ENCODE data around the gene ARHGEF4.

The ARHGEF4 gene

DNA sequence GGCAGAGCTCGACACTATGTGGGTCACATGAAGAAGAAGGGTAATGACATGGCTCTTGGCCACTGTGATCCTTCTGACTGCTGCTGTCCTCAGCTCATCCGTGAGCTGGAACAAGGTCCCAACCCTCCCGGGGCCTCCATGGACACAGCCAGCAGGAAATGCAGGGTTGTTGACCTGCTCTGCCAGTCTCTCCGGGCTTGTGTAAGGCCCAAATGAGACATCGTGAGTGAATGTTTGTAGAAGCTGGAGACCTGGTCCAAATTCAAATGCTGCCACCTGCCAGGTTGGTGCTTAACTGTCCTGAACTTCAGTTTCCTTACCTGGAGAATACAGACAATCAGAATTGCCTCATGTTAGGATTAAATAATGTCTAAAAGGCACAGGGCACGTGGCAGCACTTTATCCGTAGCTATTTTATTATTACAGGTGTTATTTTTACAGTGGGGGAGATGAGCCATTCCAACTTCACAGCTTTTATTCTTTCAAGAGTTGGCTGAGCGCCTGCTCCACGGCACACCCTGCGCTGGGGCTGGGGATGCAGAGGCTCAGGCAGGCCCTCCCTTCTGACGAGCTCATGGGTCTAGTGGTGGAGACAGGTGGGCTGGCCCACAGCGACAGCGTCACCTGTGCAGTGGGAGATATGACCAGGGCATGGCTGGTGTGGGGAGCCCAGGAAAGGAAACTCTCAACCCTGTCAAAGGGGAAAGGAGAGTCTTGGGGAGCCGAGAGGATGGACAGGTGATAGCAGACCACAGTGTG is 15.1 kb downstream of the ARHGEF4 start:
- no peak for DNase-seq

DNA sequence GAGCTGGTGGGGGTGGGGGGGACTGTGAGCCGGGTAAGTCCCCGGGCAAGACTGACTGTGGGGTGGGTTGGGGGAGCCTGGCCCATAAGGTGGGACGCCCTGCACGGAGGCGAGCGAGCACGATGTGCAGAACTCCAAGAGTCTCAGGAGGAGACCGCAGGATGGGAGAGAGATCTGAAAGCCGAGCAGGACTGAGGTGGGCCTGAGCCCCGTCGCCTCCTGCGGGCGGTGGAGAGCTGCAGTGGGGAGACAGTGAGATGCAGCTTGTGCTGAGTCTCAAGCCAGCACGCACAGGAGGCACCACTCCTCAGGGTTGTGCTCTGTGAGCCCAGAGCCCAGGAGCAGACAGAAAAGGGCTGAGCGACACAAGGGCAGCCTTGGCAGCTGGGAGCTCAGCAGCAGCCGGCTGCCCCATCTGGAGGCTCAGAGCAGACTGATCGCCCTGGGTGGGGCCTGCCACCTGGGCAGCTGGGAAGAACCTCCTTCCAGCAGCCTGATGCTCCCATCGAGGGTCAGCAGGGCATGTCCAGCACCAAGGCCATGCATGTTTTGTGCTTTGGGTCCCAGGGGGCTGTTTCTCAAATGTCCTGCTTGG is 15.9 kb downstream of the ARHGEF4 start:
- no peak for DNase-seq

DNA sequence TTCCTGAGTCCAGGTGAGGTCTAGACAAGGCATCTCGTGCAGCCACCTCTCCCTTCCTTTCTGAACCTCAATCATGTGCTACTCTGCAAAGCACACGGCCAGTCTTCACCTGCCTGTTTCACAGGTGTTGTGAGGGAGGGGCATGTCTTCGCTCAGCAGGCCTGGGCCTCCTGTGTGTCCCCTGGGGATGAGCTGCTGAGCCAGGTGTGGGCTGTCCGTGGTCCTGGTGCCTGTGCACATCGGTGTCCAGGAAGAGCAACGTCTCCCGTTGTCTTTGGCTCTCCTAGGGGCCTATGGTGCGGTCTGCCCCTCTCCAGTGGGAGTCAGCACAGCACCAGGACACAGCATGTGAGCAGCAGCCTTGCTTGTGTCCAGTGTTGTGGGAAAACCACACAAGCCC is 16.7 kb downstream of the ARHGEF4 start:
- DNase-seq = no peak

DNA sequence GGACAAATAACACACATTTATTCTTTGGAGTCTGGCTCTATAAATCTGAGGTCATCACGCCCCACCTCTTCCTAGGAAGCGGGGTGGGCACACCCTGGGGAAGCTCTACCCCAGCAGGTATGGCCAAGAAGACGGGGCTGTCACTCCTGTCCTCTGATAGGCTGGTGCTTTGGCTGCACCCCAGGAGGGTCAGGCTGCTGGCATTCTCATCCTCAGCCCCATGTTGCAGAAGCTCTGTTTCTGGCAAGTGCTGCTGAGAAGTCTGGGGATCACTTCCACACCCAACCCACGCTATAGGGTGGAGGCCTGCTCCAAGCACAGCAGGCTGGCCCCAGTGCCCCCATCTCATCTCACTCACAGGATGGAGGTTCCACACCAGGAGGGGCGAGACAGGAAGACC is 17.6 kb downstream of the ARHGEF4 start:
- DNase-seq = no peak

DNA sequence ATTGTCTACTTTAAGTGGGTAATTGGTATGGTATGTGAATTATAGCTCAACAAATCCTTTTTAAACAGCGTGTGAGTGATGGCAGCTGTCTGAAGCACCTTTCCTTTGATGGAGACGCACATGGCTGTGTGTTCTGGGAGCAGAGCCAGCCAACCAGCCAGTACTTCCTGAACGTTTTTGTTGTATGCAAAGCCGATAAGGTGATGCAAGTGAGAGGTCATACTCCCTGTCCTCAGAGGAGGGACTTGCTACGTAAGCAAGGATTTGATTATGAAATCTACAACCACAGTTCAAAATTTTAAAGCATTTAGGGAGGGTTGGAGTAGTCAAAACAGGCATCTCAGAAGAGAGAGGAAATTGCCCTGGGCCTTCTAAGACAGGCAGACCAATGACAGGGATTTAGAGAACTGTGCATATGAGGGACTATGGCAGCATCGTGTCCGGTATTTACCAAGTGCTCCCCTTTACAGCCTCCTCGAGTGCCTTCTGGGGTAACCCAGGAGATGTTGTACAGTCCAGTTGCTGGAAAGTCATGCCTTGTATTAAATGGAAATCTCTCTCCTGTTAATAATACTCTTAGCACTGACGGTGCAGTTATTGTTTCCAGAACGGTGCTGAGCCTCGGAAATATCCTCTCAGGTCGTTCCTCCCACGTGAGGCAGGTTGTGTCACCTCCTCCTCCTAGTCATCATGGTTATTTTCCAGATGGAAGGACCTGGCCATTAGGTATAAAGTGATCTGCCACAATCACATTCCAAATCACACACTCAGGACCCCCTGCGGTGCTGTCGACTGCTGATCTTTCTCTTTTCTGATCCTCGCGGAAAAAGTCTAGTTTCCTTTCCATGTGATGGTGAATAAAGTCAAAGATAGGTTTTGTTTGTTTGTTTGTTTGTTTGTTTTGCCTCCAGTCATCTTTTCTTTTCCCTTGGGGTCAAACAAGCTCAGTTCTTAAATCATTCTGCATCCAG is 28.4 kb downstream of the ARHGEF4 start:
- DNase-seq = no peak

DNA sequence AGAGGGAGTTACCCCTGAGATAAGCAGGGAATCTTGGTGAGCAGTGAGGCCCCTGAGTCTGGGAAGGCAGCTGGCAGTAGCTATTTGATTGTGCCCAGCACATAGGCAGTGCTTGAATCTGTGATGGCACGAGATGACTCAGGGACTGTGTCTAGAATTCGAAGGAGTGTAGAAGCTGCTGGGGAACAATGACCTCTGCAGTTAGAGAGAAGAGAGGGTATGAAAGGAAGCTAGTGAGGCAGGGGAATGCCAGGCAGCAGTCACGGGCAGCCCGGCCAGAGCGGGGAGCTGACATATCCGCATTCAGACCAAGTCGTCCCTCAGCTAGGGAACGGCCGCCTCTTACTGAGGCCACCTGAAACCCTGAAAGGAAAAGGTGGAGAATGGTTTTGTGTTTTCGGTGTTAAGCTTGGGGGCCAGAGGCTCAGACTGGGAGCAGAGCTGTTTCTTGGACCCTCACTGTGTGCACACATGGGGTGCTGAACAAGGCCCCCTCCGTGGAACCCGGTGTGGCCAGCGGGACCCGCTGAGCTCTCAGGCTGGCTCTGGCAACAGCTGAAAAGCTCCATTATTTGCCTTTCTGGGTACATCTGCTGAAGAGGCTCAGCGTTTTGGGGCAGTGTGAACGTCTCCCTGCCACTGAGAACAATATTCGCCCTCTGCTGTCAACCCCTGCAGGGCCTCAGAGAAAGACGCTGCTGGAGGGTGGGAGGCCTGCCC is 32.9 kb downstream of the ARHGEF4 start:
- no peak for DNase-seq

DNA sequence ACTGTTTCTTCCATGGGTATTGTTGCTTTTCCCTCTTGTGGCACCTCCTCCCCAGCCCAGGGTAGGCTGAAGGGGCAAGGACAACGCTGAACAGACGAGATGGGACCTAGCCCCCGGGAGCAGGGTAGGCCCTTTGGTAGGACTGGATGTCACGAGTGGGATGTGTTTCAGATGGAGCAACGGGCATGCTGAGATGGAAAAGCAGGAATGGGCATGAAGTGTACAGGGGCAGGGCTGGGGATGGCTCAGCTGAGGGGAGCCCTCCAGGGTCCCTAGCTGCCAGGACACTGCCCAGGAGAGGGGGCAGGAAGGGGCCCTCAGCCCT is 33.4 kb downstream of the ARHGEF4 start:
- no peak for DNase-seq

DNA sequence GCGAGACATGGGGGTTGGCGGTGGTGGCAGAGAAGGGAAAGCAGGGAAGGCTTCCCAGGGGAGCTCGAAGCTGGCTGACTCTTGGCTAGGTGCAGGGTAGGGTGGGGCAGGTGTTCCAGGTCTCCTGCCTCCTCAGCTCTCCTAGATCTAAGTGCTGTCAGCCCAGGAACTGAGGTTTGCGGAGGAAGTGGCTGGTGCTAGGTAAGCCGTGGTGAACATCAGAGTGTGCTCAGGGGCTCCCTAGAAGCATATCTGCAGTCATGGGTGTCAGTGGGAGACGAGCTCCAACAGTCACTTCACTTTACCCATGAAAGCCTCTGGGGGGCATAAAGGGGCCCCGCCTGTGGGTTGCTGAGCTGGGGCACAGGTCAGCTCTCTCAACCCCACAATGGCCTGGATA is 34.1 kb downstream of the ARHGEF4 start:
- no peak for DNase-seq

DNA sequence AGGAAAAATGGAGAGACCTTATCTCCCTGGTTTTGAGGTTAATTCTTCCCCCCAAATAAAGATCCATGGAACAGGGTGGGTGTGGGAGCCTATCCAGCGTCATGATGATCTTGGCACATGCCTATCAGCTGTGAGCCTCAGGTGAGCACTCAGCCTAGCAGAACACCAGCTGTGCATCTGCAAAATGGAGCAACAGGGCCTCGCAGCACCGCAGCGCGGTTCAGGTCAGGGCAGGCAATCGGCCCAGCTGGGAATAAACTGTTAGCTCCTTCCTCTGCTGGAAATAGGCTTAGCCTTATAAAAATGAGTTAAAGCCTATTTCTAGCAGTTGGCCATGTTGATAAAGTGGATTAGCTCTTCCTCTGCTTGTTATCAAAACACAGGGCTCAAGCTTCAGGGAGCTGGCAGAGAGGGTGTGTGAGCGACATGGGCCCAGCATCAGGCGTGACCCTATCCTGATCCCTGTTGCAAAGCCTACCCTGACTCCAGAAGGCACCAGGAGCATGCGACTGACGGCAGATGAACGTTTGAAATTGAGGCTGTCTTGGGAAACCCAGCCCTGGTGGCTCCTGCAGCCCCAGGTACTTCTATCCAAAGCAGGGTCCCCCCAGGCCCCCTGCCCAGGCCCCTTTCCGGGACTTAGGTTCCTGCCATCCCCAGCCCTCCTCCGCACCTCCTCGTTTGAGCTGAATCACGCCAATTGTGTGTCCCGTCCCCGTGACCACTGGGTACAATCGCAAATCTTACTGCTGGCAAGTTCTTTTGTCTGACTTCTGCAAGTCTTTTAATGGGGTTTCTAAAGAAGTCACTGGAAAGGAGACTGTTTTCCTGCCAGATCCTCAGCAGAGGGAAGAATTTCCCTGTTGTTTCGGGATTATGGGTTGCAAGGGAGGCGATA is 35.4 kb downstream of the ARHGEF4 start:
- DNase-seq = no peak

DNA sequence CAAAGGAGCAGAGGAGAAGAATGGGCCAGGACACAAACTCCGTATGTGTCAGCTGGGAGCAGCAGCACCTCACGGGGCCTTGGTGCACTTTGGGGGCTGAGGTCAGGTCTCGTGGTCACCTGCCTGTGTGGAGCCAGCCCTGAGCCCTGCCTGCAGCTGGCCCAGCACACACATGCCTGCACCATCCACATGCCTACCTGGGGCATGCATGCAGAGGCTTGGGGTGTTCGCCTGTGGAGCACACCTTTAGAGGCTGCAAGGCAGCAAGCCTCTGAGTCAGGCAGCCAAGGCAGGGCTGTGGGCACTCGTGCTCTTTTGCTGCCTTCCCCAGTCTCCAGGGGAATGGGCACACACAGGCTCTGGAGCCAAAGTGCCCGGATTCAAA is 36.0 kb downstream of the ARHGEF4 start:
- DNase-seq = no peak

DNA sequence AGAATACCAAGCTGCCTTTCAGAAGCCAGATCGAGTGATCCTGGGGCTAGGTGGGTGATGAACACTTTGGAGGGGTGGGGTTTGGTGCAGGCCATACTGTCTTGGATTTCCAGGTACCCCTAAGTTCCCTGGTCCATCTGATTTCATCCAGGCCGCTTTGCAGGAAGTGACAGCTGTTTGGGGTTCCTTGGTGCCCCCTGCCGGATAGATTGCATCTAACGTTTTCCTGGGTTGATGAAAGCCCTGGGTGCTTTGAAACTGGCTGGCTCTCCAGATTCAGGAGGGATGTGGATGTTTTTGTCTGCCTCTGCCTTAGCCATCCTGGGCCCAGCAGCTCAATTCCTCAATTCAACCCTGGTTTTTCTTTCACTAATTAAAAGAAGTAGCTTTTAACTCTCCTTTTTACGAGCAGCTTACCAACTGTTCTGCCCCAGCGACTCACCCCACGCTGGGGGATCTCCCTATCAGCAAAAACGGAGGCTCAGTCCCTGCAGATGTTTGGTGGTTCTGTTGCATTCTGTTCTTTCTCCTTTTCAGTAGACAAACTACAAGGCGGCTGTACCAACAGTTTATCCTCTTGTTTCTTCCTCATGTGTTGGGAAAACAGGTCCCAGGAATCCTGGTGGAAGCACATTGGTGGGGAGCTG is 37.1 kb downstream of the ARHGEF4 start:
- DNase-seq = peak; percentile 58 to 66

DNA sequence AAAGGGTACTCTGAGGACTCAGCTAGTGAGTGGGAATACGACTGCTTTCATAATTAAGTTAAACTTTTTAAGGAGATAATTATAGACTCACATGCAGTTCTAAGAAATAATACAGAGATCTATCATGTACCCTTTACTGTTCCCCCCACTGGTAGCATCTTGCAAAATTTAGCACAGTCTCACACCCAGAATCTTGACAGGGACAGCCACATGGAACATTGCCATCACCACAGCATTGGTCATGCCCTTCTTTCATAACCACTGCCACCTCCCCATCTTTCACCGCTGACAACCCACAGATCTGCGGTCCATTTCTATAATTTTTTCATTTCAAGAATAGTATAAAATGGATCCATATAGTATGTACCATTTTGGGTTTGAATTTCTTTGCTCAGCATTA is 37.8 kb downstream of the ARHGEF4 start:
- no peak for DNase-seq

DNA sequence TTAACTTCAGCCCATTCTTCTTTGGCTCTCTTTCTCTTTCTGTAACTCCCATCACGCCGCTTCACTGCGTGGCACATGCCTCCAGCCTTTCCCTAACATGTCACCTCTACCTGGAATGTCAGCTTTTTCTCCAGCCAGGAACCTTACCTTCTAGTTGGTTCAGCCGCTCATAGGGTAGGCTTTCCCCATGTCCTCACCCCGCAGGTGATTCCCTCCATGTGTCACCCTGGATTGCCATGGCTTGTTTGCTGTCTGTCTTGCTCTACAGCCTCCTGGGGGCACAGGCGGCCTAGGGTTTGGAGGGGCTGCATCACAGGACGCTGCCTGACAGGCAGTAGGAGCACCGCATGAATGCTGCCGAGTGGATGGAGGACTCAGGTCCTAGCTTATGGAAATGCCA is 39.2 kb downstream of the ARHGEF4 start:
- no peak for DNase-seq

DNA sequence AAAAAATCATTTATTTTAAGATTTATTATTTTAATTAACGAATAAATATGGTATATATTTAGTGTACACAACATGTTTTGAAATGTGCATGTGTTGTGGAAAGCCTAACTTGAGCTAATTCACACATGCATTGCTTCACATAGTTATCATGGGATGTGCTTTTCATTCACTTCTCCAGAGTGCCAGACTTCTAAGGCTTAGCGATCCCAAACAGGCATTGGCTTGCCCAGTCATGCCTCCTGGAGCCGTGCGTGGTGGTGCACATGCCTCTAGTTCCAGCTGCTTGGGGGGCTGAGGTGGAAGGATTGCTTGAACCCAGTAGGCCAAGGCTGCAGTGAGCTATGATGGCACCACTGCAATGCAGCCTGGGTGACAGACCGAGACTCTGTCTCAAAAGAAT is 40.5 kb downstream of the ARHGEF4 start:
- DNase-seq = no peak

DNA sequence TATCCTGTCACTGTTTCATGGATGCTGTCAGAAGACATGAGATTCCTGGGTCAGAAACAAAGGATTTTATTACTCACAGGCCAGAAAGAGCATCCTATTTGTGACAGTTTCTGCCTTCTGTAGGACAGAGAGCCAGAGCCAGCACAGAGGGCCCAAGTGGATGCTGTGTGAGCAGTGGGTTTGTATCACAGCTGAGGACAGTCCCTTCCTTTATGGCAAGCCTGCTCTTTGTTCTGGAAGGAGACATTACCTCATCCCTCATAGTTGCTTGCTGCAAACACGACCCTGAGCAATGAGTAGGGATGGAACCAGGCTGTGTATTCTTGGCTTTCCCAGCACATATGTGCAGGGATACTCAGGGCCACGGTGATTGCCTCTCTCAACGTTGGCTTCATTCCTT is 41.6 kb downstream of the ARHGEF4 start:
- DNase-seq = no peak

DNA sequence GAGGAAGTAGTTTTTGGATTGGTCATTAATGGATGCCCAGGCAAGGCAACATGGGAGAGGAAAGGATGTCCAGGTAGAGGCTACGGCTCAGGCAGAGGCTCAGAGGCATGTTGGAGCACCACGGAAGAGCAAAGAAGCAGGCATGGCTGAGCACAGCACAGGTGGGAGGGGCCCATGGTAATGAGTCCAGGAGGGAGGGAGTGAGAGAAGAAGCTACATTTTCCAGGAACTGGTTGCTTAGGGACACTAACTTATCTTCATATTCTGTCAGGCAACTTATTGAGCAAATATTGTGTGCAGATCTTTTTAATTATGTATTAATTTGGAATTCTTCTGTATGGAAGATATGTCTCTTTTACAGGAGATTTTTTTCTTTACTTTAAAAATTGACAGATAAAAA is 42.2 kb downstream of the ARHGEF4 start:
- no peak for DNase-seq

DNA sequence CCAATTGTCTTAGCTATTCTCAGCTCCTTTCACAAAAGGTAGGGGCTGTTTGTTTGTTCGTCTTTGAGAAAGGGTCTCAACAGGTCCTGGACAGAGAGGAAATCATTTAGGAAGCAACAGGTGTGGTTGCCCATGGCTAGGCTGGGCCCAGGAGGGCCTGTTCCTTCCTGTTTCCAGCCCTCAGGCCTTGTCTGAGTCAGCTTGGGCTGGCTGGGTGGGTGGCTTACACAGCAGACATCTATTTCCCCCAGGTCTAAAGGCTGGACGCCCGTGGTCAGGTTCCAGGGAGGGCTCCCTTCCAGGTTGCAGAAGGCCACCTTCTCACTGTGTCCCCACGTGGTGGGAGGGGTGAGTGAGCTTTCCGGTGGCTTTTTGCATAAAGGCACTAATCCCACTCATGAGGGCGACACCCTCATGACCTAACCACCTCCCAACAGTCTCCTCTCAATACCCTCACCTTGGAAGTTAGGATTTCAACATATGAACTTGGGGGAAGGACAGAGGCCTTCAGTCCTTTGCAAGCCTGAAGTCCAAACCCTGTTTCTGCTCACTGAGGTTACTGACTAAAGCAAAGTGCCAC is 45.5 kb downstream of the ARHGEF4 start:
- DNase-seq = no peak

DNA sequence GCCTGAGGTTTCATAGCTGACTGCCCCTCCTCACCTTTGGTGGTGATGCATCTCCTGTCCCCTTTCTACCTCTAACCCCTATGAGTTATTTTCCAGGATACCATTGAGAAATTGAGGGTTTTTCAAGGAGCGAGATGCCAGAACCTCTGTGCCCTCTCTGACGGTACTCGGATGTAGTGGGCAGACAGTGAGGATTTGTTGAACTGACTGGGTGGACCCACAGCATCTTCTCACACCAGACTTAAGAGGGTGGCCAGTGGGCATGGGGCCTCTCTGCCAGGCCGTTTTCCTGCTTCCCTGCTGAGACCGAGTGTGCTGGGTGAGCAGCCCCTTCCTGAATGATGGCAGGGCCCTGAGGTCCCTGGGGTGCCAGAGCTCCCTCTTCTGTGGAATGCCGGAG is 46.3 kb downstream of the ARHGEF4 start:
- DNase-seq = no peak

DNA sequence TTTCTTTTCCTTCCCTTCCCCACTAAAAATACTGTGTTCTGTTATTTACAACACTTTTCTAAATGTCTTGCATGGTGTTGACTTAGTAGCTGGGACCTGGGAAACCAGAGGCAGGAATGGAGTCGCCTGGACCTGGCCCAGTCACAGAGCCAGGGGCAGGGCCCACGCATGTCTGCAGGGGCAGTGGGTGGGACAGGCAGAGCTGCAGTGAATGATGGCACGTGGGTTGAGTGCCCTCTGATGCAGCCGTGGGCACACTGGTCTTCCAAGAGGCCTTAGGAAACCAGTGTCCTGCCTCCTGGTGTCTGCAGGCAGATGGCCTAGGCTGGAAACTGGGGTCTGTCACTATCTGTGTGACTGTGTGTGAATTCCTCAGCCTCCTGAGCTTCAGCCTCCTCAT is 46.8 kb downstream of the ARHGEF4 start:
- DNase-seq = no peak

DNA sequence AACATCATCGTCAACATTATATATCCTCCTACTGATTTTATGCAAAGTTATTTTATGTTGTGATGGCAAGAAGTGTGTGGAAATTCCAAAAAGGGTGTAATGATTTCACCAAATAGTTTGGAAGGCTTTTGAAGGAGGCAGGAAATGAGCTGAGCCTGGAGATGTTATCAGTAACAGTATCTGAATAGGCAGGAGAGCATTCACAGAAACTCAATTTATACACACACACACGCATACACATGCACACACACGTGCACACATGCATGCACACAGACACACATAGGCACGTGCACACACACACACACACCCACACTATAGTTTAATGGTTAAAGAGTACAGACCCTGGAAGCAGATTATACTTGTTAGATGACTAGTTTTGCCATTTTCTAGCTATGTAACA is 47.3 kb downstream of the ARHGEF4 start:
- no peak for DNase-seq

DNA sequence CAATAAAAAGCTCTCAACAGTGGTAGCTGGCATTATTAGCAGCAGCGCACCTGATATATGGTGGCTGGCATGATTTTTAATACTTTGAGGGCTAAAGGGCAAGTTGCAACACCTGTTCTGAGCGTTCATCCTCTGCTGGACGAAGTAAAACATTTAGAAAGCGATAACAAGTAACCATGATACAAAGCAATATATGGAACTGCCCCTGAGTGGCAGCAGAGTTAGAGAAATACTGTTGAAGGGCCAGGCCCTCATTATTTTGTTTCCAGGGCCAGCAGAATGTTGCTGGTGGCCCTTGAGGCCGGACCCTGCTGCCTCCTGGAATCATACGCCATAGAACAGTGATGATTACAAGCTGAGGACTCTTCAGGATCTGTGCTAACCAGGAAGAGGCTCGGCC is 47.8 kb downstream of the ARHGEF4 start:
- no peak for DNase-seq
